NCI-H1105 (cell line): ENCODE results near the gene FNBP1.
"Not testable (repeated sequence)": the region's sequence is repeated elsewhere in the genome, so short reads cannot be mapped to it uniquely, and the experiment has no call there.

ENCODE experiments used
- DNase-seq: peaks from one replicate; lab custom pipeline; 2025; lab: John Stamatoyannopoulos, UW

The FNBP1 gene

GRCh38 chr9:129918296-129918950 lies 124.6 kb downstream of the FNBP1 start:
- no peak for DNase-seq

DNA sequence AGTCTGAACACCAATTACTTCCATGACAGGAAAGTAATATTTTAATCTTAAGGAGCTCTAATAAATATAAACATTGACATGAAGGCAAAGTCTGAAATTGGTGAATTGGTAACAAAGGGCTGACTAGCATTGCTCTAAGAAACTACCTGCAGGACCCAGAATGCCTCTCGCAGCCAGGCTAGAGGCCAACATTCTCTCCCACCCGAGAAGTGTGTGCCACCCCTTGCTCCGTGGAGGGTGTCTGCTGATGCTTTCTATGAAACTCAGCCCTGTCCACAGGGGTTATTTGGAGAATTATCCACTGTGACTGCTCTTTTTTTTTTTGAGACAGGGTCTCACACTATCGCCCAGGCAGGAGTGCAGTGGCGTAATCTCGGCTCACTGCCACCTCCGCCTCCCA lies 126.3 kb downstream of the FNBP1 start:
- no peak for DNase-seq

DNA sequence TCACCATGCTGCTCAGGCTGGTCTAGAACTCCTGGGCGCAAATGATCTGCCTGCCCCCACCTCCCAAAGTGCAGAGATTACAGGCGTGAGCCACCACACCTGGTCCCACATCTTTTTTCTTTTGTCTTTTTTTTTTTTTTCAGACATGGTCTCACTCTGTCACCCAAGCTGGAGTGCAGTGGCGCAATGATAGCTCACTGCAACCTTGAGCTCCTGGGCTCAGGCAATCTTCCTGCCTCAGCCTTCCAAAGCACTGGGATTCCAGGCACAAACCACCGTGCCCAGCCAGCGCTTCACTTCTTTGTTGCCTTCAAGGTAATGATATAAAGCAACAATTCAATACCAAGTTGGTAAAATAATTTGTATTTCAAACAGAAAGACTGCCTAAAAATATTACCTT lies 128.9 kb downstream of the FNBP1 start:
- no peak for DNase-seq

GRCh38 chr9:129910628-129911567 lies 132.1 kb downstream of the FNBP1 start:
- DNase-seq = no peak

- DNase-seq = no peak
Observed at GRCh38 chr9:129909851-129910250, 133.1 kb downstream of the FNBP1 start.

- no peak for DNase-seq
Observed at GRCh38 chr9:129908906-129909305, 134.1 kb downstream of the FNBP1 start.

DNA sequence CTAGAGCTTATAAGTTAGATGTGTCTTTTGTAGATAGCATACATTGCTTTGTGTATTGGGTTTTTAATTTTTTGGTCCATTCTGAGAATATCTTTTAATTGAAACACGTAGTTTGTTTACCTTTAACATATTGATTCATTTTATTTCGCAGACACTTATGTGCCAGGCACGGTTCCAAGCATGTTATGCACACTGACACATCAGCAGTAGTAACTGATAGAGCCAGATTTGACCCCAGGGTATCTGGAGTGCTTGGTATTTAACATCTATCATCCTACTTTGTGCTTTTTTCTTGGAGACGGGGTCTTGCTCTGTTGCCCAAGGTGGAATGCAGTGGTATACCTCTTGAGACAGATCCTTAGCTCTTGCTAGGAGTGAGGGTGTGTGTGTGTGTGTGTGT lies 135.8 kb downstream of the FNBP1 start:
- DNase-seq = no peak

GRCh38 chr9:129906298-129906697 lies 136.7 kb downstream of the FNBP1 start:
- DNase-seq = no peak

GRCh38 chr9:129904734-129905133 lies 138.3 kb downstream of the FNBP1 start:
- DNase-seq = no peak

GRCh38 chr9:129902740-129903134 lies 140.3 kb downstream of the FNBP1 start:
- no peak for DNase-seq

- DNase-seq = no peak
Observed at GRCh38 chr9:129901993-129902739, 140.8 kb downstream of the FNBP1 start.

DNA sequence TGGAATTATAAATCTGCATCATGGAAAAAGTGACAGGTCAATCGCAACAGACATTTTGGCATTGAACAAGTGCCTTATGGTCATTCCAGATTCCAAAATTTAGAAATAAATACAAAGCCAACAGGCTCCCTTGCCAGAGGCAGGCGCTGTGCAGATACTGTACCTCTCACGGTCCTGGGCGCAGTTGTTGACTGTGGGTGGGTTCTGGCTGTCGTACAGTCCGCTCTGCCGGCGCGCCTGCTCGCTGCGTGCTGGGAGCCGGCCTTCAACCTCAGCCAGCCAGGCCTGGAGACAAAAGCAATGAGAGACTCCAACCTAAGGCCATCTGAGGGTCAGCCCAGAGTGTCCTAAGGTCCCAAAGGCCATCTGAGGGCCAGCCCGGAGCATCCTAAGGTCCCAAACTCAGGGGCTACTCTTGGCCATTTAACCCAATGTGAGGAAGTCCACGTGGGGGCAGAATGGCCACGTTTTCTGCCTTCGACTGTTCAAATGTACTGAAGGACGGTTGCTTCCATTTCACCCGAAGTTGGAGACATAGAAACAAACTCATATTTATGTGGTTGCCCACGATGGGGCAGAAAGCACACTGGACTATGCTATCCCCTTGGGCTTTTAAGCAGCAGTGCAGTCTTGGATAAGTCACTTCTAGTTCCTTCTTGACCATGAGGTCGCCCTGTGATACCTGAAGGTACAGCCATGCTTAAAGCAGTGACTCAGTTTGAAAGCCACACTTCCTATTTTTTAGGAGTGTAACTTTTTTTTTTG lies 142.5 kb downstream of the FNBP1 start:
- DNase-seq = no peak

GRCh38 chr9:129899620-129900019 lies 143.4 kb downstream of the FNBP1 start:
- no peak for DNase-seq

DNA sequence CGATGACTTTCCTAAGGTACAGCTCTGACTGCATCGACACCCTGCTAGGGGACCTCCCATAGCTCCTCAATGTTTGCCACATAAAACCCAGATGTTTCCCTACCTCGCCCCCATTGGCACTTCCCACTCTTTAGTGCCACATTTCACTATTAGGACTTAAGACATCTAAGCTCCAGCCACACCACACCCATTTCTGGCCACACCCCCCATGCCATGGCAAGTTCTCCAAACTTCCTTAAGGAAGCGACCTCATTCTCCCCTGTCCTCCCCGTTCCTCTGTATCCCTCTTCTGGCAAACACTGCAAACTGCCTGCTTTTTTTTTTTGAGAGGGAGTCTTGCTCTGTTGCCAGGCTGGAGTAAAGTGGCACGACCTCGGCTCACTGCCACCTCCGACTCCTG lies 144.8 kb downstream of the FNBP1 start:
- DNase-seq = no peak

GRCh38 chr9:129897263-129897662 lies 145.7 kb downstream of the FNBP1 start:
- DNase-seq = no peak

- no peak for DNase-seq
Observed at GRCh38 chr9:129895376-129896268, 147.4 kb downstream of the FNBP1 start.

DNA sequence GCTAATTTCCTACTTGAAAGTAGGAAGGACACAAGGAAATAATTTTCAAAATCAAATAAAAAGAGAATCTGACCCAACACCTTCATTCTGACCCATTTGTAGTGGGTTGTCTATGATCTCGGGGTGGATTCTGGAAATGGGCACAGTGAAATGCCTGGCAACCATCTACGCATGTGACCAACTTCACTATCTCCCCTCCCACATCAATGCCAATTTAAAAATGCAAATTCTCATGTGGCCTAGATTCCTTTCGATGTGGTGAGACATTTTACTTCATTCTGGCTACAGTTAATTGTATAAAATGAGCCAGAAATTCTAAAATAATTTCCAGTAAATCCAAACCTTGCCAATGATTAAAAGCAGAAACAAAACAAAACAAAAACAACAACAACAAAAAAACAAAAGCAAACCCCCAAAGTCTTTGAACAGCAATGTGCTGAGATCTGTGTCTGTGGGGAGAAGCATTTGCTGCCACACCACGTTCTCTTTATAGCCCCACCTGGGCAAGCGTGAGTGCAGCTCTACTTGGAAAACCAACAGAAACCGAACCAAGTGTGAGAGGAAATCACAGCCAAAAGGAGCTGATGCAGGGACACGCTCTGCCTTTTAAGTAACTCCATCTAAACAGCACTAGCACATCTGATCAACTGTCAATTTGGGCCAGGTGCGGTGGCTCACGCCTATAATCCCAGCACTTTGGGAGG lies 148.7 kb downstream of the FNBP1 start:
- DNase-seq = no peak

- no peak for DNase-seq
Observed at GRCh38 chr9:129891569-129891968, 151.4 kb downstream of the FNBP1 start.

GRCh38 chr9:129890718-129891299 lies 152.2 kb downstream of the FNBP1 start:
- DNase-seq = not testable (repeated sequence)
